Endothelial cell of umbilical vein (primary cell): Measurements from ENCODE around the gene PARD3B. TPM values are rescaled to one million over a fixed set of nuclear protein-coding genes. Genes with fewer than 3 reads are reported as not detected.

Experiments
- BruUV-seq: library from RNA; stranded (reverse); fragments of 400-500 nt; replicated peaks from 2 replicates; lab custom pipeline; 2021; lab: Mats Ljungman, UMichigan
- CTCF ChIA-PET: fragments of 300-600, 350-600 bp; sonication (Branson Sonifier 250); formaldehyde crosslinking; loops from one replicate; lab custom pipeline; 2021; ENCODE audit warnings: antibody characterized with exemption, inconsistent platforms; lab: Charles Lee
- POLR2A ChIA-PET: fragments of 300-600, 350-600 bp; sonication (Branson Sonifier 250); formaldehyde crosslinking; loops from one replicate; lab custom pipeline; 2021; ENCODE audit warnings: antibody characterized with exemption, inconsistent platforms; lab: Charles Lee
- DNase-seq: peaks from one replicate; pipeline ENCODE4 v3.0.0-alpha.2; 2011; ENCODE audit warnings: low read depth, low spot score
- FAIRE-seq: peaks from 2 replicates; lab custom pipeline; 2011; peaks lifted over from hg19 to GRCh38; lab: Jason Lieb, UNC
- H2AFZ ChIP-seq: 2 replicates; pipeline ENCODE4 v1.6.0; 2012; ENCODE audit warnings: low read depth, low read length, control low read depth, inconsistent platforms
- H3K27ac ChIP-seq: 2 replicates; pipeline ENCODE4 v1.5.1; 2011; ENCODE audit warnings: low read depth, mild to moderate bottlenecking, control low read depth, low read length, moderate library complexity; ENCODE audit not compliant: insufficient read depth
- H3K27me3 ChIP-seq, 2 experiments: 2 replicates each; pipeline versions ENCODE4 v1.6.0 to v1.6.1; 2011; ENCODE audit warnings: low read length in 2 of 2, mixed read lengths in 1 of 2; ENCODE audit not compliant: control insufficient read depth in 2 of 2, insufficient read depth in 2 of 2
- H3K36me3 ChIP-seq, 2 experiments: 2 replicates in 1 of 2; 3 replicates in 1 of 2; pipeline ENCODE4 v1.5.1; 2011; ENCODE audit warnings: low read length in 2 of 2, mild to moderate bottlenecking in 1 of 2, moderate library complexity in 1 of 2; ENCODE audit not compliant: control insufficient read depth in 2 of 2, insufficient read depth in 2 of 2; ENCODE audit errors: extremely low read depth in 1 of 2
- H3K4me1 ChIP-seq: 3 replicates; pipeline ENCODE4 v1.5.1; 2011; ENCODE audit warnings: mild to moderate bottlenecking, low read length; ENCODE audit not compliant: control insufficient read depth, insufficient read depth; ENCODE audit errors: extremely low read depth
- H3K4me2 ChIP-seq: 2 replicates; pipeline ENCODE4 v1.6.1; 2011; ENCODE audit warnings: low read length, control low read depth, mixed read lengths; ENCODE audit not compliant: insufficient read depth
- H3K4me3 ChIP-seq, 3 experiments: fragments of 200-600 bp in 1 of 3; sonication (generic), shearing (Covaris generic) in 1 of 3; replicated peaks in 1 of 3; 2 replicates each; pipeline ENCODE4 v1.5.1; 2011 to 2016; ENCODE audit warnings: control low read depth in 3 of 3, low read length in 3 of 3, mild to moderate bottlenecking in 2 of 3, inconsistent platforms in 1 of 3, low read depth in 1 of 3, moderate library complexity in 1 of 3; ENCODE audit not compliant: insufficient read depth in 1 of 3
- H3K79me2 ChIP-seq: 2 replicates; pipeline ENCODE4 v1.6.0; 2012; ENCODE audit warnings: low read length, inconsistent platforms; ENCODE audit not compliant: control insufficient read depth, insufficient read depth
- H3K9ac ChIP-seq: replicated peaks from 2 replicates; pipeline ENCODE3; 2011; ENCODE audit warnings: low read length, control low read depth; ENCODE audit not compliant: insufficient read depth; ENCODE audit errors: extremely low read depth
- H3K9me1 ChIP-seq: replicated peaks from 3 replicates; pipeline ENCODE4 v1.6.0; 2011; ENCODE audit warnings: mild to moderate bottlenecking, low read length; ENCODE audit not compliant: control insufficient read depth, insufficient read depth; ENCODE audit errors: extremely low read depth
- H3K9me3 ChIP-seq: replicated peaks from 2 replicates; pipeline ENCODE4 v1.5.1; 2012; ENCODE audit warnings: low read length, inconsistent platforms; ENCODE audit not compliant: control insufficient read depth, insufficient read depth
- H4K20me1 ChIP-seq: replicated peaks from 2 replicates; pipeline ENCODE3; 2011; ENCODE audit warnings: mild to moderate bottlenecking, low read length; ENCODE audit not compliant: control insufficient read depth, insufficient read depth; ENCODE audit errors: extremely low read depth
- CTCF ChIP-seq, 2 donors: IDR thresholded peaks; 1 replicate in 1 of 2; 2 replicates in 1 of 2; pipeline ENCODE4 v1.5.1; 2011; ENCODE audit warnings: low read length in 2 of 2, mild to moderate bottlenecking in 2 of 2, moderate library complexity in 2 of 2, control low read depth in 1 of 2, inconsistent platforms in 1 of 2, low read depth in 1 of 2; ENCODE audit not compliant: insufficient read depth in 1 of 2; ENCODE audit errors: extremely low read depth in 1 of 2
- EZH2 ChIP-seq: IDR thresholded peaks from 2 replicates; pipeline ENCODE4 v1.6.1; 2012; ENCODE audit warnings: borderline replicate concordance, low read depth, mild to moderate bottlenecking, moderate library complexity, low read length, inconsistent platforms; ENCODE audit not compliant: severe bottlenecking
- FOS ChIP-seq: IDR thresholded peaks from 2 replicates; pipeline ENCODE4 v1.6.1; 2011; ENCODE audit warnings: mild to moderate bottlenecking, low read length, moderate library complexity, borderline replicate concordance; ENCODE audit not compliant: insufficient read depth
- GATA2 ChIP-seq: IDR thresholded peaks from 2 replicates; pipeline ENCODE4 v1.7.0; 2011; ENCODE audit warnings: low read depth, mild to moderate bottlenecking, moderate library complexity, mixed read lengths, low read length; ENCODE audit not compliant: insufficient read length, insufficient read depth
- MAX ChIP-seq: IDR thresholded peaks from 2 replicates; pipeline ENCODE4 v1.6.1; 2011; ENCODE audit not compliant: insufficient read depth, insufficient read length
- MYC ChIP-seq: IDR thresholded peaks from one replicate; pipeline ENCODE4 v1.6.1; 2011; ENCODE audit warnings: mild to moderate bottlenecking, low read depth, low read length
- POLR2A ChIP-seq: IDR thresholded peaks from 2 replicates; pipeline ENCODE4 v1.6.1; 2012; ENCODE audit warnings: low read depth, mild to moderate bottlenecking, control low read depth, low read length
- POLR2AphosphoS5 ChIP-seq: IDR thresholded peaks from 2 replicates; pipeline ENCODE4 v1.6.1; 2012; ENCODE audit warnings: low read depth, mild to moderate bottlenecking, control low read depth, low read length, moderate library complexity; ENCODE audit not compliant: insufficient read depth
- dilution Hi-C: fragments of 300-500 bp; cut with MboI; formaldehyde crosslinking; loops from one replicate; pipeline ENCODE4 v1.15.0; 2019; ENCODE audit warnings: low sequenced_read_pairs; ENCODE audit not compliant: extremely low pct_ligation_motif_present
- intact Hi-C: fragments of 100-400 bp; cut with micrococcal nuclease; formaldehyde crosslinking; loops from one replicate; pipeline ENCODE4 v1.10.0; 2022
- polyA plus RNA-seq, 4 experiments: library from polyadenylated mRNA; depleted of rRNA in 3 of 4; stranded (reverse) in 3 of 4; unstranded in 1 of 4; fragments of >200 nt; gene quantifications; 2 replicates each; pipeline versions ENCODE4 v1.2.1 to v1.2.3, GENCODE V29; 2011 to 2012; ENCODE audit warnings: missing spikeins in 1 of 4
- total RNA-seq: library from RNA; stranded (reverse); gene quantifications from 2 replicates; pipeline ENCODE4 v1.2.3, GENCODE V29; 2021

PARD3B gene
- total and polyA plus RNA-seq, 2 donors (not counting 3 experiments of a cell fraction or from before 2014, with no cell fraction given) = 2.2 to 30.9 TPM

GRCh38 chr2:204590063-204590462 lies 44.8 kb downstream of the PARD3B start:
- TF ChIP-seq MYC (no peak), CTCF (IDR thresholded peaks at IDR 0.05; ENCODE audit: extremely low read depth in 1 of 2, insufficient read depth in 1 of 2, low read depth in 1 of 2, low read length in 2 of 2) (no peak), EZH2 (no peak), POLR2A (no peak), GATA2 (no peak), FOS (no peak), POLR2AphosphoS5 (no peak), MAX (no peak)
- no TSS peak for BruUV-seq
- Histone ChIP-seq H3K9ac (no peak overlapping the region), H3K27me3 (no peaks in the 10 kb centered on the region), H3K36me3 (no peaks in the 10 kb centered on the region), H3K4me3 (no peak overlapping the region), H3K27ac (no peak overlapping the region), H3K4me1 (no peaks in the 10 kb centered on the region), H3K9me3 (no peaks in the 10 kb centered on the region), H4K20me1 (peaks cover 5% of the 10 kb centered on the region), H3K9me1 (no peaks in the 10 kb centered on the region), H3K79me2 (no peaks in the 10 kb centered on the region), H3K4me2 (no peak overlapping the region), H2AFZ (no peak overlapping the region)
- ChIA-PET POLR2A (no interaction called here), CTCF (no interaction called here)
- no peak for FAIRE-seq
- dilution Hi-C loops (no loop called here), intact Hi-C loops (no loop called here)
- DNase-seq = no peak
